DND-41 (cell line): ENCODE results near the gene ANP32D.

ENCODE experiments used
- CTCF ChIP-seq: IDR thresholded peaks from 2 replicates; pipeline ENCODE4 v1.5.1; 2012; ENCODE audit warnings: borderline replicate concordance, low read length, moderate library complexity, mild to moderate bottlenecking; ENCODE audit not compliant: poor library complexity, severe bottlenecking; ENCODE audit errors: extremely low read depth
- EZH2 ChIP-seq: IDR thresholded peaks from 3 replicates; pipeline ENCODE4 v1.6.1; 2012; ENCODE audit warnings: borderline replicate concordance, low read depth, mild to moderate bottlenecking, moderate library complexity, low read length, inconsistent platforms; ENCODE audit not compliant: severe bottlenecking

- TF ChIP-seq CTCF (no peak), EZH2 (no peak)
Observed at GRCh38 chr12:48489012-48489411, 16.7 kb downstream of the ANP32D start.
